Heart left ventricle (tissue), 16 donors: ENCODE measurements around the gene EFHC1. TPM values are rescaled to one million over a fixed set of nuclear protein-coding genes. Genes with fewer than 3 reads are reported as not detected.

Experiments used
- ATAC-seq, 4 donors: fragments of 200-7000 bp; cut with Tn5 transposase; one replicate each; pipeline ENCODE4 v1.9.1; 2020 to 2022; ENCODE audit warnings: moderate library complexity in 4 of 4, mild to moderate bottlenecking in 3 of 4, moderate number of reproducible peaks in 1 of 4
- DNase-seq, 5 donors: peaks; one replicate each; pipeline ENCODE4 v3.0.0-alpha.2; 2020
- H3K27ac ChIP-seq, 12 donors: fragments of 200-600 bp; sonication (generic) in 4 of 12; one replicate each; pipeline versions ENCODE4 v1.5.0 to v1.8.0; 2016 to 2022; ENCODE audit warnings: mild to moderate bottlenecking in 2 of 12
- H3K27me3 ChIP-seq, 9 donors: fragments of 200-600 bp; sonication (generic) in 2 of 9; one replicate each; pipeline versions ENCODE4 v1.5.1 to v1.8.0; 2016 to 2022; ENCODE audit warnings: mild to moderate bottlenecking in 3 of 9
- H3K36me3 ChIP-seq, 9 donors: fragments of 200-600 bp; sonication (generic) in 2 of 9; one replicate each; pipeline versions ENCODE4 v1.5.0 to v1.8.0; 2018 to 2022; ENCODE audit warnings: mild to moderate bottlenecking in 2 of 9
- H3K4me1 ChIP-seq, 12 donors: fragments of 200-600 bp; sonication (generic) in 4 of 12; one replicate each; pipeline versions ENCODE4 v1.5.0 to v1.8.0; 2016 to 2022; ENCODE audit warnings: mild to moderate bottlenecking in 3 of 12
- H3K4me3 ChIP-seq, 12 donors: fragments of 200-600 bp; sonication (generic) in 4 of 12; one replicate each; pipeline versions ENCODE4 v1.5.0 to v1.8.0; 2017 to 2022; ENCODE audit warnings: mild to moderate bottlenecking in 9 of 12, moderate library complexity in 4 of 12
- H3K9me3 ChIP-seq, 12 donors: fragments of 200-600 bp; sonication (generic) in 4 of 12; one replicate each; pipeline versions ENCODE4 v1.5.0 to v1.8.0; 2016 to 2022; ENCODE audit warnings: mild to moderate bottlenecking in 1 of 12
- CTCF ChIP-seq, 12 donors: fragments of 200-600 bp; sonication (generic) in 4 of 12; IDR thresholded peaks; one replicate each; pipeline versions ENCODE4 v1.5.0 to v1.8.0; 2018 to 2022; ENCODE audit warnings: antibody characterized with exemption in 12 of 12, mild to moderate bottlenecking in 5 of 12
- POLR2A ChIP-seq, 2 donors: fragments of 450-650 bp; IDR thresholded peaks; one replicate each; pipeline ENCODE4 v1.6.1; 2017; ENCODE audit warnings: antibody characterized with exemption in 2 of 2, mild to moderate bottlenecking in 2 of 2, moderate library complexity in 2 of 2
- WGBS, 4 donors: extraction: QIAGEN DNeasy Blood & Tissue Kit in 2 of 4; methylation state at CpG; one replicate each; pipeline versions ENCODE4 v1.1.5 to v1.1.7; 2013 to 2018; 5-methylcytosine and 5-hydroxymethylcytosine counted together
- intact Hi-C, 10 donors: fragments of 100-400 bp; cut with DNase I; formaldehyde crosslinking; loops; one replicate each; pipeline versions ENCODE4 v1.11.1 to v1.14.2; 2022
- polyA plus RNA-seq, 2 donors: library from polyadenylated mRNA; stranded (reverse); fragments of 200-250 nt; gene quantifications; one replicate each; pipeline ENCODE4 v1.2.3, GENCODE V29; 2013
- total RNA-seq, 9 donors: library from RNA; depleted of rRNA in 2 of 9; stranded (reverse); fragments of >200 nt in 2 of 9; fragmentation: NEBNext Ultra II Directional in 3 of 9; extraction: Animal tissue kit (Norgen Biotek cat#: 25700) in 3 of 9; gene quantifications; one replicate each; pipeline versions ENCODE4 v1.1.0 to v1.2.4, GENCODE V29; 2016 to 2023
- donor health status: ischemic (EF 13 %, LVEDD 7.1; RV severe dilation, severe dysfunction).
- donor health status: healthy with polysubstance abuse.
- donor health status: DM: no; HTN: yes; CAD: no.
- donor health status: DM: no; HTN: no; CAD: no.
- donor health status: ischemic (EF 25% LVEDD 6.9; RV normal size, moderate dysfunction).
- donor health status: ischemic (EF 25% LVEDD 5.7; RV mildly dilated, moderate dysfunction).
- donor health status: healthy.
- donor health status: DM: yes; HTN: yes; CAD: no.
- donor health status: ischemic (EF 35%, LVEDD 5.7; RV mildly dilated, moderate dysfunction).
- donor health status: nonischemic (EF 11% LVEDD 7.7; RV severe dilation, severe dysfunction).
- donor health status: DM: yes; HTN: yes; CAD: no.
- donor health status: PGD.
- donor health status: ischemic (EF 29% LVEDD 5.4; RV normal size, mild dysfunction).
- donor health status: nonischemic (EF 23%, LVEDD 6.1; RV moderate dilation, normal function).

EFHC1 gene
- total and polyA plus RNA-seq, 11 donors = 2.6 to 14.4 (median 4.3) TPM

- TF ChIP-seq CTCF (IDR thresholded peaks at IDR 0.05) (no peak), POLR2A (IDR thresholded peaks at IDR 0.05) (no peak)
- ATAC-seq (no peak), DNase-seq (no peak)
- Histone ChIP-seq H3K27ac (no peak overlapping the region), H3K9me3 (no peaks in the 10 kb centered on the region), H3K36me3 (peaks cover 0 to 4% (median 0%) of the 10 kb centered on the region in 9 donors), H3K4me3 (no peak overlapping the region), H3K4me1 (peaks cover 0 to 14% (median 3%) of the 10 kb centered on the region in 12 donors), H3K27me3 (no peaks in the 10 kb centered on the region)
- WGBS, 4 donors = 93 to 97% (median 95%) methylated on average over 4 of the region's 4 CpGs
- intact Hi-C loops = loop anchor here in 1 of 10 donors (2.0 kb wide), 1 partner anchor 253 kb away; no protein-coding TSS in a partner anchor
These were observed 8.2 kb upstream of the EFHC1 start for GRCh38 chr6:52411911-52412310.

- no peaks in the 10 kb centered on the region for H3K36me3 ChIP-seq
- no peak for TF ChIP-seq POLR2A (IDR thresholded peaks at IDR 0.05)
- TF ChIP-seq CTCF (IDR thresholded peaks at IDR 0.05) = no peak
- WGBS, 4 donors = 80 to 93% (median 88%) methylated on average over 1 of the region's 1 CpG
- no peak overlapping the region for H3K4me3 ChIP-seq
- no peak overlapping the region for H3K27ac ChIP-seq
- no peak for DNase-seq
- intact Hi-C loops = loop anchor here in 6 of 10 donors (2.0 to 5.0 kb wide), 6 partner anchors 82 to 247 kb away; partner anchors contain the start of gene TRAM2 (in 2 of the 6)
- no peaks in the 10 kb centered on the region for H3K9me3 ChIP-seq
- no peak for ATAC-seq
- H3K4me1 ChIP-seq = peaks cover 0 to 40% (median 19%) of the 10 kb centered on the region in 12 donors
- H3K27me3 ChIP-seq = no peaks in the 10 kb centered on the region
These were observed 4.8 kb upstream of the EFHC1 start for GRCh38 chr6:52415333-52415732.

DNA sequence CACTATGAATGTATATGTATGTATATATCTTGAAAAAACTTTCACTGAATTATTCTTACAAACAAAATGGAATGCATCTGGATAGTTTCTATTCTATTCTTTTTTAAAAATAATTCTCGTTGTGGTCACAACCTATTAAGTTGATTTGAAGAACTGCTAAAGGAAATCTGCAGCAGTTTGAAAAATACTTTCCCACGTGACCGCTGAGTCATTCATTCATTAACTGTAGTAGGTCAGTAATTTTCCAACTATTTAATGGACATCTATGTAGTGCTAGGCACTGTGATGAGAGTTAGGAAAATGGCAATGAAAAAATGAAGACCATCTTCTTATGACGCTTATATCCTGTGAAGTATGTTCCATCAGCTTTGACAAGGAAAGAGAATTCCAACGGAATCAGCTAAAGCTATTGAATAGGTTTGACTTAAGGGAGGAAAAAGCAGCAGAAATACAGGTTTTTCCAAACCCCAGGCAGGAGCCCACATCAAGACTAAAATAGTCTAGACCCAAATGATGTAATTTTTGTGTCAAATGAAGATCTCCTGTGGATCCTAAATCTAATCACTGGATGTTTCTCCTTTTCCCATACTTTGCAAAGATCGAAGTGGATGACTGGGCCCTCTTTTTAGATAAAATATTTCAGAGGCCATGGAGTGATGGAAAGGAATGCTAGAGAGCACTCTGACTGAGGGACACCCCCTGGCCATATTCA, 4.1 kb upstream of the EFHC1 start:
- 59 to 69% (median 66%) methylated on average over 6 of the region's 6 CpGs for WGBS, 4 donors
- TF ChIP-seq CTCF (IDR thresholded peaks at IDR 0.05) (no peak), POLR2A (IDR thresholded peaks at IDR 0.05) (no peak)
- Histone ChIP-seq H3K9me3 (no peaks in the 10 kb centered on the region), H3K36me3 (no peaks in the 10 kb centered on the region), H3K4me1 (peaks cover 0 to 48% (median 22%) of the 10 kb centered on the region in 12 donors), H3K27ac (no peak overlapping the region), H3K27me3 (no peaks in the 10 kb centered on the region), H3K4me3 (no peak overlapping the region)
- intact Hi-C loops = loop anchor here (1.0 to 5.0 kb wide), 14 partner anchors 81 to 249 kb away; partner anchors contain the start of gene TRAM2 (in 2 of the 10)
- ATAC-seq (no peak), DNase-seq (no peak)

DNA sequence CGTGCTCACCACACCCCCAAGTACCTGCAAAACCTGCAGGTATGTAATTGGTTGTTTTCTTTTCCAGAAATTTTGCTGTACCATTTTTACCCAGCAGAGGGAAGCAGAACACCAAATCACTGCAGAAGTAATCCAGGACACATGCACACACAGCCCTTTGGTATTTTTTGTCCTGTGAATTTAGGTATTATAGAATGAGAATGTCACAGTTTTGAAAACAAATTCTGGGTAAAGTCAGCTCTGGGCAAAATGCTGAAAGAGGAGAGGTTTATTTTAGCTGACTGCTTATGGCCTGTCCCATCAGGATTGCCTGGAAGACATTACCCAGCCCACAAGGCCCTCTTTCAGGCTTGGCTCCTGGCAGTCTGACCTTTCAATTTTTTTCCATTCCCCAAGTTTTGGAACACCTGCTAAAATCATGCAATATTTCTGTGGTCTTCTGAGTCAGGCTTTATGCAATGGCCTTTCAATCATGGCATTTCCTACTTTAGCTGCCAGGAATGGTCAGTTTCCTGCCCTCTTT, 3.5 kb upstream of the EFHC1 start:
- Histone ChIP-seq H3K27ac (peak overlapping the region; percentile 18 to 93 (median 88)), H3K36me3 (no peaks in the 10 kb centered on the region), H3K27me3 (no peaks in the 10 kb centered on the region), H3K4me1 (peaks cover 0 to 50% (median 26%) of the 10 kb centered on the region in 12 donors), H3K4me3 (no peak overlapping the region), H3K9me3 (no peaks in the 10 kb centered on the region)
- ATAC-seq (peak in 3 of 4 donors; percentile 5 to 28 (median 25)), DNase-seq (peak in 1 of 5 donors; percentile 26)
- 0 to 2% (median 0%) methylated on average over 1 of the region's 1 CpG for WGBS, 4 donors
- TF ChIP-seq CTCF (IDR thresholded peaks at IDR 0.05) (peak; percentile 66 to 92 (median 84)), POLR2A (IDR thresholded peaks at IDR 0.05) (no peak)
- intact Hi-C loops = loop anchor here (1.0 to 5.0 kb wide), 14 partner anchors 81 to 248 kb away; partner anchors contain the start of gene TRAM2 (in 2 of the 10)
